ENCODE results near the gene MCHR1.

MCHR1 gene

DNA sequence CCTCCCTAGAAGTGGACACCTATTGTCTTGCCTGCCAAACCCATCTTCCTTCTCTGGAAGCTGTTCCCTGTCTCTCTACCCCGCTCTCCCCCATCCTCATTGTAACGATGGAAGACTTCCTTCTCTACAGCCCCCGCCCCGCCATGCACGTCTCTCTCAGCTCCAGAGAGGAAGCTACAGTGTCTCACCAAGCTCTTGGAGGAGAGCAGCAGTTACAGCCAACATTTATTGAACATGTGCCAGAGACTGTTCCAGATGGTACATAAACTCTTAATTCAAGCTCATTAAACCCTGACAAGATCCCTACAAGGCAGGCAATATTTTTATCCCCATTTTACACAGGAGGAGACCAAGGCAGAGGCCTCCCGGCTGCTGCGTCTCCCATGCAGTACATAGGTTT lies 15.1 kb downstream of the MCHR1 start:
- TF ChIP-seq CTCF (conservative IDR thresholded peaks at IDR 0.05) (no peak), ZFX (IDR thresholded peaks at IDR 0.05) (no peak)
- H3K27ac ChIP-seq, result 0 out of 2 replicates have a peak overlapping the region, but pooled peaks have one; percentile 6

DNA sequence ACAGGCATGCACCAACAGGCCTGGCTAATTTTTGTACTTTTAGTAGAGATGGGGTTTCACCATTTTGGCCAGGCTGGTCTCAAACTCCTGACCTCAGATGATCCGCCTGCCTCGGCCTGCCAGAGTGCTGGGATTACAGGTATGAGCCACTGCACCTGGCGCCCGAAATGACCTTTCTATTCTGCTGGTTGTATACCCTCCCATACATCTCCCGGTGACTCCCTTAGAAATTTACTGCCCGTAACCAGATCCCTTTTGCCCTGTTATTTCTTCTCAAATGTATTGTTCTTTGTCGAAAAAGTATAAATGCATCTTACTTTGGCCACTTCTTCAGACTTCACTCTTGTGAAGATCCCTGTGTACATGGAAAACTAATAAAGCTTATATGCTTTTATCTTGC lies 22.0 kb downstream of the MCHR1 start:
- TF ChIP-seq CTCF (conservative IDR thresholded peaks at IDR 0.05) (no peak), ZFX (IDR thresholded peaks at IDR 0.05) (no peak)
- no peak overlapping the region for H3K27ac ChIP-seq

- no peak overlapping the region for H3K27ac ChIP-seq
- no peak for TF ChIP-seq CTCF (conservative IDR thresholded peaks at IDR 0.05)
- no peak for TF ChIP-seq ZFX (IDR thresholded peaks at IDR 0.05)
These were observed 23.9 kb downstream of the MCHR1 start for GRCh38 chr22:40703174-40703573.

DNA sequence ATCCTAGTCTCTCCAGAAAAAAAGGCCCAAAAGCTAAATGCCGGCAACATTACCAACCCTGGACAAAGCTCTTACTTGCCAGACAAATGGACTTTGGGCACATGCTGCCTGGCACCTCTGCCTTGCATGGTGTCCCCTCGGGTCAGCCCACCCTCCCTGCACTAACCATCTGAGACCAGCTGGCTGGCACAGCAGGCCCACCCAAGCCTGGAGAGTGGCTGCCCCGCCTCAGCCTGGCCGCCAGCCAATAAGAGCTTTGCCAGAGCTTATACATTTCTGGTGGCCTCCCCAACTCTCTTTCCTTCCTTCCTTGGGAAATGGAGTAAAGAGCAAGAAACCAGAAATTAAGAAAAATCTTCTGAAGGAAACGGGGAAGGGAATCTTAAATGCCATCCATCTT lies 24.5 kb downstream of the MCHR1 start:
- TF ChIP-seq ZFX (IDR thresholded peaks at IDR 0.05) (no peak), CTCF (conservative IDR thresholded peaks at IDR 0.05) (no peak)
- no peak overlapping the region for H3K27ac ChIP-seq

- H3K27ac ChIP-seq, result no peak overlapping the region
- no peak for TF ChIP-seq CTCF (conservative IDR thresholded peaks at IDR 0.05)
- no peak for TF ChIP-seq ZFX (IDR thresholded peaks at IDR 0.05)
These were observed 26.8 kb downstream of the MCHR1 start for GRCh38 chr22:40705918-40706682.

DNA sequence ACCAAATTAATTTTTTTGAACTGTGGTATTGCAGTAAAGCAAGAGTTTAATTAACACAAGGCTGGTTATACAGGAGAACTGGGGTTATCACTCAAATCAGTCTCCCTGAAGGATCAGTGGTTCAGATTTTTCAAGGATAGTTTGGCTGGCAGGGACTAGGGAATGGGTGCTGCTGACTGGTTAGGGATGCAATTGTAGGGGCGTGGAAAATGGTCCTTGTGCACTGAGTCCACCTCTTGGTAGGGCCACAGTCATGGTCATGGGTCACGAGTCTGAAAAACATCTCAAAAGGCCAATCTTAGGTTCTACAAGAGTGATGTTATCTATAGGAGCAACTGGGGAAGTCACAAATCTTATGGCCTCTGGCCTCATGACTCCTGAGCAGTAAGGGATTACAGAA lies 27.9 kb downstream of the MCHR1 start:
- TF ChIP-seq CTCF (conservative IDR thresholded peaks at IDR 0.05), result no peak
- TF ChIP-seq ZFX (IDR thresholded peaks at IDR 0.05), result no peak
- H3K27ac ChIP-seq, result no peak overlapping the region

DNA sequence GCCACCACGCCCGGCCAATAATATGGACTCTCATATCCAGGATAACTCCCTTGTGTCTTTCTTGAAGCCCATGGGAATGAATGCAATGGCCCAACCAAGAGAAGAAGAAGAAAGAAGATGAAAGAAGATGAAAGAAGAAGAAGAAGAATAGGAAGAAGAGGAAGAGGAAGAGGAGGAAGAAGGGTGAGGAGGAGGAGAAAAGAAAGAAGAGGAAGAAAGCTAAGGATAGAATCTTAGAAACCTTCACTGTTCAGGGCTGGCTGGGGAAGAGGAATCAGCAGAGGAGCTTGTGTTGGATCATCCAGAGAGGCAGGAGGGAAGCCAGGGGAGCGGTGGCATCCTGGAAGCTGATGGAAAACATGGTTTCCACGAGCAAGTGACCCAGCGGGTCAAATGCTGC lies 28.9 kb downstream of the MCHR1 start:
- TF ChIP-seq CTCF (conservative IDR thresholded peaks at IDR 0.05), result no peak

More for the DNA sequence above, 28.9 kb downstream of the MCHR1 start:
- H3K27ac ChIP-seq, result no peak overlapping the region
